K562 (cell line): ENCODE measurements around the gene GABRG2. TPM values are rescaled to one million over a fixed set of nuclear protein-coding genes. Genes with fewer than 3 reads are reported as not detected.

Experiments
- ATAC-seq: fragments of 200-7000 bp; cut with Tn5 transposase; 3 replicates; pipeline ENCODE4 v1.9.1; 2020; ENCODE audit warnings: moderate library complexity
- BruUV-seq: library from RNA; stranded (reverse); fragments of 400-500 nt; replicated peaks from 2 replicates; lab custom pipeline; 2021; lab: Mats Ljungman, UMichigan
- CTCF ChIA-PET: fragments of 300-600 bp; formaldehyde crosslinking; extraction: SDS; loops from one replicate; lab custom pipeline; 2021; ENCODE audit warnings: low intra/inter-chr PET ratio; lab: Yijun Ruan, JAX
- POLR2A ChIA-PET: fragments of 300-600, 350-650 bp; sonication (Branson Sonifier 250); formaldehyde crosslinking; extraction: SDS; loops from one replicate; lab custom pipeline; 2021; ENCODE audit warnings: antibody characterized with exemption, inconsistent platforms; lab: Yijun Ruan, JAX
- DNase-seq, 4 experiments: peaks; one replicate each; pipeline versions ENCODE4 v3.0.0 to v3.0.0-alpha.2; 2011 to 2018; ENCODE audit warnings: low spot score in 3 of 4, mixed read lengths in 3 of 4; ENCODE audit errors: extremely low read depth in 1 of 4
- FAIRE-seq: peaks from 2 replicates; lab custom pipeline; 2011; peaks lifted over from hg19 to GRCh38; lab: Jason Lieb, UNC
- H2AFZ ChIP-seq: 2 replicates; pipeline ENCODE4 v1.6.0; 2011; ENCODE audit warnings: low read depth, low read length, control low read depth, inconsistent platforms
- H3K27ac ChIP-seq: fragments of 200-600 bp; 3 replicates; pipeline ENCODE4 v1.8.0; 2011; ENCODE audit warnings: low read depth, mild to moderate bottlenecking, control low read depth, inconsistent platforms, low read length, moderate library complexity, mixed read lengths; ENCODE audit errors: extremely low read depth
- H3K27me3 ChIP-seq, 2 experiments: fragments of 300-600 bp in 1 of 2; 2 replicates in 1 of 2; 3 replicates in 1 of 2; pipeline versions ENCODE4 v1.6.0 to v1.8.0; 2011; ENCODE audit warnings: inconsistent platforms in 2 of 2, low read length in 2 of 2, mild to moderate bottlenecking in 1 of 2, mixed read lengths in 1 of 2, moderate library complexity in 1 of 2; ENCODE audit not compliant: control insufficient read depth in 2 of 2, insufficient read depth in 2 of 2
- H3K36me3 ChIP-seq: fragments of 300-600 bp; 3 replicates; pipeline ENCODE4 v1.8.0; 2011; ENCODE audit warnings: mild to moderate bottlenecking, low read length, inconsistent platforms; ENCODE audit not compliant: control insufficient read depth, insufficient read depth
- H3K4me1 ChIP-seq, 2 experiments: fragments of 200-600 bp in 1 of 2; replicated peaks in 1 of 2; 2 replicates in 1 of 2; 3 replicates in 1 of 2; pipeline versions ENCODE4 v1.5.1 to v1.8.0; 2011; ENCODE audit warnings: inconsistent platforms in 2 of 2, low read length in 2 of 2, mild to moderate bottlenecking in 1 of 2, mixed read lengths in 1 of 2, moderate library complexity in 1 of 2; ENCODE audit not compliant: control insufficient read depth in 2 of 2, insufficient read depth in 2 of 2
- H3K4me2 ChIP-seq: 2 replicates; pipeline ENCODE4 v1.6.1; 2011; ENCODE audit warnings: low read length, control low read depth, inconsistent platforms, mixed read lengths; ENCODE audit not compliant: insufficient read depth
- H3K4me3 ChIP-seq: fragments of 200-600 bp; sonication (generic), shearing (Covaris generic); 2 replicates; pipeline ENCODE4 v1.5.1; 2016; ENCODE audit warnings: control low read depth, inconsistent platforms
- H3K79me2 ChIP-seq: fragments of 200-600 bp; 3 replicates; pipeline ENCODE4 v1.8.0; 2011; ENCODE audit warnings: low read length, inconsistent platforms; ENCODE audit not compliant: control insufficient read depth, insufficient read depth
- H3K9ac ChIP-seq, 2 experiments: 2 replicates each; pipeline versions ENCODE4 v1.6.0 to v1.6.1; 2011; ENCODE audit warnings: low read depth in 2 of 2, low read length in 2 of 2, control low read depth in 1 of 2, inconsistent platforms in 1 of 2, mild to moderate bottlenecking in 1 of 2, mixed read lengths in 1 of 2; ENCODE audit not compliant: insufficient read depth in 1 of 2
- H3K9me1 ChIP-seq: one replicate; pipeline ENCODE4 v1.6.0; 2011; ENCODE audit warnings: inconsistent platforms, mild to moderate bottlenecking, low read length, moderate library complexity; ENCODE audit not compliant: control insufficient read depth, insufficient read depth
- H3K9me3 ChIP-seq: replicated peaks from 2 replicates; pipeline ENCODE4 v1.5.1; 2011; ENCODE audit warnings: low read depth, low read length, inconsistent platforms; ENCODE audit not compliant: control insufficient read depth, insufficient read depth
- H4K20me1 ChIP-seq: replicated peaks from 2 replicates; pipeline ENCODE4 v1.6.1; 2011; ENCODE audit warnings: low read length, inconsistent platforms, mixed read lengths; ENCODE audit not compliant: control insufficient read depth, insufficient read depth
- ARID3A ChIP-seq: IDR thresholded peaks from 2 replicates; pipeline ENCODE4 v1.6.1; 2012; ENCODE audit warnings: low read depth, low read length, improper control_type of control experiment, borderline replicate concordance
- IRF2 ChIP-seq: sonication (generic); formaldehyde crosslinking; IDR thresholded peaks from 2 replicates; pipeline ENCODE4 v1.8.1; 2022; ENCODE audit warnings: mild to moderate bottlenecking, missing genetic modification reagents
- KHSRP ChIP-seq: fragments of 450-650 bp; IDR thresholded peaks from 2 replicates; pipeline ENCODE4 v1.6.1; 2017
- PKNOX1 ChIP-seq: fragments of 450-650 bp; IDR thresholded peaks from 2 replicates; pipeline ENCODE4 v1.6.1; 2016
- PYGO2 ChIP-seq: fragments of 450-650 bp; IDR thresholded peaks from 2 replicates; pipeline ENCODE4 v1.6.1; 2016; ENCODE audit warnings: mild to moderate bottlenecking, missing genetic modification characterization, moderate library complexity, missing compliant biosample characterization
- RBM22 ChIP-seq: fragments of 200-400 bp; formaldehyde crosslinking; IDR thresholded peaks from 2 replicates; pipeline ENCODE4 v1.6.1; 2018; ENCODE audit warnings: low read length, low read depth; ENCODE audit not compliant: poor library complexity, severe bottlenecking
- ZNF121 ChIP-seq: sonication (generic); formaldehyde crosslinking; conservative IDR thresholded peaks from 2 replicates; pipeline ENCODE4 v1.8.0; 2022; ENCODE audit warnings: missing genetic modification reagents
- WGBS: fragments of 100-300 bp; shearing (Covaris generic); methylation state at CpG from one replicate; pipeline ENCODE4 v1.1.6; 2016; ENCODE audit warnings: low coverage, mixed read lengths; ENCODE audit not compliant: insufficient coverage; ENCODE audit errors: missing lambda C conversion rate; 5-methylcytosine and 5-hydroxymethylcytosine counted together
- in situ Hi-C: fragments of 300-500 bp; cut with MboI; formaldehyde crosslinking; loops from 4 replicates; pipeline ENCODE4 v1.15.0; 2018; ENCODE audit warnings: inconsistent platforms, mixed read lengths
- intact Hi-C: fragments of 100-400 bp; cut with micrococcal nuclease; formaldehyde crosslinking; loops from 2 replicates; pipeline ENCODE4 v1.14.2; 2022
- polyA plus RNA-seq, 8 experiments: library from polyadenylated mRNA; depleted of rRNA in 4 of 8; stranded (reverse) in 5 of 8; unstranded in 3 of 8; fragments of >200 nt; fragmentation: Nextera tagmentation in 2 of 8; fragmentation: Illumina TruSeq in 1 of 8; extraction: Ambion mirVana in 2 of 8; extraction: Trizol in 1 of 8; gene quantifications; 2 replicates each; pipeline versions ENCODE4 v1.2.1 to v1.2.3, GENCODE V29; 2011 to 2014; ENCODE audit warnings: inconsistent platforms in 1 of 8, missing spikeins in 1 of 8
- total RNA-seq, 7 experiments: library from RNA; depleted of rRNA in 6 of 7; stranded (reverse); fragments of >200 nt in 6 of 7; fragmentation: Illumina TruSeq in 2 of 7; extraction: Trizol in 2 of 7; gene quantifications; 2 replicates each; pipeline versions ENCODE4 v1.2.1 to v1.2.3, GENCODE V29; 2011 to 2021; ENCODE audit warnings: low replicate concordance in 1 of 7
- TF ChIP-seq, protein P1 (sequence below), 2 experiments: fragments of 450-650 bp; IDR thresholded peaks; 2 replicates each; pipeline ENCODE4 v1.6.1; 2016

Gene GABRG2
- total and polyA plus RNA-seq, 9 of the 15 experiments (the other 6 are each of a cell fraction or from before 2014, with no cell fraction given), result 0.03 to 1.2 (median 0.30) TPM; not detected in 3

GRCh38 chr5:162154242-162154641 lies 86.7 kb downstream of the GABRG2 start (continued):
- no peak for TF ChIP-seq ZNF121
- TF ChIP-seq, protein P1, sequence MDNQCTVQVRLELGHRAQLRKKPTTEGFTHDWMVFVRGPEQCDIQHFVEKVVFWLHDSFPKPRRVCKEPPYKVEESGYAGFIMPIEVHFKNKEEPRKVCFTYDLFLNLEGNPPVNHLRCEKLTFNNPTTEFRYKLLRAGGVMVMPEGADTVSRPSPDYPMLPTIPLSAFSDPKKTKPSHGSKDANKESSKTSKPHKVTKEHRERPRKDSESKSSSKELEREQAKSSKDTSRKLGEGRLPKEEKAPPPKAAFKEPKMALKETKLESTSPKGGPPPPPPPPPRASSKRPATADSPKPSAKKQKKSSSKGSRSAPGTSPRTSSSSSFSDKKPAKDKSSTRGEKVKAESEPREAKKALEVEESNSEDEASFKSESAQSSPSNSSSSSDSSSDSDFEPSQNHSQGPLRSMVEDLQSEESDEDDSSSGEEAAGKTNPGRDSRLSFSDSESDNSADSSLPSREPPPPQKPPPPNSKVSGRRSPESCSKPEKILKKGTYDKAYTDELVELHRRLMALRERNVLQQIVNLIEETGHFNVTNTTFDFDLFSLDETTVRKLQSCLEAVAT (IDR thresholded peaks at IDR 0.05), result no peak
- TF ChIP-seq ARID3A, result no peak
- TF ChIP-seq, all 486 proteins: peak for 0

- no peaks in the 10 kb centered on the region for H3K4me1 ChIP-seq
- intact Hi-C loops (no loop called here), in situ Hi-C loops (no loop called here)
- no peak overlapping the region for H3K9ac ChIP-seq
- H4K20me1 ChIP-seq, result no peaks in the 10 kb centered on the region
- no peaks in the 10 kb centered on the region for H3K9me1 ChIP-seq
- no peak overlapping the region for H3K27ac ChIP-seq
- no peak overlapping the region for H2AFZ ChIP-seq
- no TSS peak for BruUV-seq
- no peaks in the 10 kb centered on the region for H3K9me3 ChIP-seq
- ChIA-PET POLR2A (no interaction called here), CTCF (no interaction called here)
- FAIRE-seq (no peak), ATAC-seq (no peak), DNase-seq (no peak)
- WGBS, result 0% methylated on average over 2 of the region's 2 CpGs
- H3K36me3 ChIP-seq, result no peaks in the 10 kb centered on the region
- H3K4me2 ChIP-seq, result no peak overlapping the region
- no peaks in the 10 kb centered on the region for H3K27me3 ChIP-seq
- no peak for TF ChIP-seq IRF2 (CRISPR knock-in tag)
- no peak for TF ChIP-seq RBM22
- TF ChIP-seq PKNOX1, result no peak
- TF ChIP-seq KHSRP, result no peak
- TF ChIP-seq PYGO2 (tag), result no peak
- no peaks in the 10 kb centered on the region for H3K79me2 ChIP-seq
- H3K4me3 ChIP-seq, result no peak overlapping the region
Observed at GRCh38 chr5:162160401-162160800, 92.8 kb downstream of the GABRG2 start.
